Measurements from ENCODE around the gene MAP7D3.
"Not testable (repeated sequence)": the region's sequence is repeated elsewhere in the genome, so short reads cannot be mapped to it uniquely, and the experiment has no call there.

Gene MAP7D3

DNA sequence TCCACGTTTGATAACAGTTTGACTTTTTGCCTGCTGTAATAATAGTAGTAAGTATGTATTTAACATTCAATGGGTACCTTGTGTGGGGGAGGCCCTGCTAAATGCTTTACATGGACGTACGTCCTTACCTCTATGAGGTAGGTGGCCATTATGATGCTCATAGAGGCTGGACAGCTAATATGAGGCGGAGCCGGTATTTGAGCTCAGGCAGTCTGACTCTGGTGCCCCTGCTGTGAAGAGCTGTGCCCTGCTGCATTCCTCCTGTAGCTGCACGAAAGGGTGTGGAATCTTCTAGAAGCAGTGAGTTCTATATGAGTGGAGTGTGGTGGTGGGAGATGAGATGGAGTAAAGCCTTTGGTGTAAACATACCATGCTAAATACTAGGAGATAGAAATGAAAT lies 83.2 kb downstream of the MAP7D3 start:
- ATAC-seq (replicated peaks); H3K27me3 Mint-ChIP-seq; H3K4me1 Mint-ChIP-seq; H3K36me3 Mint-ChIP-seq; H3K4me3 Mint-ChIP-seq; H3K9me3 Mint-ChIP-seq; DNase-seq: not testable (repeated sequence)
- peak overlapping the region; percentile 67 for H3K27ac Mint-ChIP-seq

DNA sequence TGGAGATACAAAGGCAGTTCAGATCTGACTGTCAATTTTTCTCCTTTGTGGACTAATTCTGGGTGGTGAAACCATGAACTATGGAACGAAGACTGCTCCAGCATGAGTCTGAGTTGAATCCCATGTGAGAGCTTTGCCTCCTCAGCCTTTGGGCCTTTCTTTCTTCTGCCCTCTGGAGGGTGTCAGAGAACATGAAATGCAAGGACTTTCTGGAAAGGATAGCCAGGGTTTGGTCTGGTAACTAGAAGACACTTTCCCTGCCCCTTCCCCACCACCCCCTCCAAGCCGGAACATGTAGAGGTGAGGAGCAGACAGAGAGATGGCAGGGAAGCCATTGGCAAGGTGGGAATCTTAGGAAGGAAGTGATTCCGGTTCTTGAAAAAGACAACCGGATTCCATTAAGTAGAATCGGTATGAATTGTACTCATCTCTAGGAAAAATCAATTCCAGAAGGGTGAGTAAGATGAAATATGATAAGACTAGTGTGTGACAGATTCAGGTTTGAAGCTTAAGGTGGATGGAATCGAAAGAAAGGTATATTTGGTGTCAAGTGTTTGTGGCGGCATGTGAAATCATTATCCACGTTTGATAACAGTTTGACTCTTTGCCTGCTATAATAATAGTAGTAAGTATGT lies 84.9 kb downstream of the MAP7D3 start:
- no peak for ATAC-seq (replicated peaks)
- Mint-ChIP-seq H3K4me3 (no peak overlapping the region), H3K27ac (no peak overlapping the region)

DNA sequence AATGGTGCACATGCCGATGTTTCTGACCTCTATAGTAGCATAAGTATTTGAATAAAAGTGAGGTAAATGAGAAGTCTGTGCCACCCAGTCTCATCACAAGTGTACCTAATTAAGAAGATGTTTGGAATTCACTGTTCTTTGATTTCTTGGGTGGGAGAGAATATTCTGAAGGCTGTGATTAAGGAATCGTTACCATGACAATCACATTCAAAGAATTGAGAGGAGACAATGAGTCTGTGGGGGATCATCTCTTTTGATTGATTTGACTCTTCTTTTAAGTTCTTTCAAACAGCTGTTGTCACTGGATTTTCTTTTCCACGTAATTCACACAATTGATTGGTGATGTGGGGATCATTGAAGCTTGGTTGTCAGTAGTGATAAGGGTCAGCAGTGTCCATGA lies 85.8 kb downstream of the MAP7D3 start:
- H3K27ac Mint-ChIP-seq: no peak overlapping the region
- no peaks in the 10 kb centered on the region for H3K27me3 Mint-ChIP-seq
- no peak for ATAC-seq (replicated peaks)
- H3K4me3 Mint-ChIP-seq: no peak overlapping the region
- no peaks in the 10 kb centered on the region for H3K36me3 Mint-ChIP-seq
- H3K9me3 Mint-ChIP-seq: no peaks in the 10 kb centered on the region
- peaks cover 0 to 2% of the 10 kb centered on the region in 2 donors for H3K4me1 Mint-ChIP-seq
- DNase-seq: no peak

More for the DNA sequence above, 84.9 kb downstream of the MAP7D3 start:
- Mint-ChIP-seq H3K36me3 (no peaks in the 10 kb centered on the region), H3K27me3 (no peaks in the 10 kb centered on the region), H3K9me3 (no peaks in the 10 kb centered on the region), H3K4me1 (peaks cover 0 to 2% of the 10 kb centered on the region in 2 donors)
- no peak for DNase-seq

DNA sequence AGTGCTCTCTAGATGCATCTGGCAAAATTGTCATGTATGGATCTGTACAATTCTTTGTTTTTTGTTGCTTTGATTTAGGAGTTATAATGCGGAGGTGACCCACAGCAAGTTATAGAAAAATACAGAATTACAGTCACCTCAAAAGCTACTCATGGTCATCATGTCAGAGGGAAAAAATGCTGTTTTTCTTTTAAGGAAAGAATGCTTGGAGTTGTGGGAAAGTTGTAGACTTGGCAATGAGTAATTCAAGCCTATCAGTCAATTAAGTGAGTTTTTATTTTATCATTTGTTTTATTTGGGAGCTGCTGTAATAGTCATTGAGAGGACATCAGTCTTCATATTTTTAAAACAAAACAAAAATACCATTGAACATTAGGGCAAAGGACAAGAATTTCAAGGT lies 87.5 kb downstream of the MAP7D3 start:
- no peak overlapping the region for H3K4me3 Mint-ChIP-seq
- DNase-seq: no peak
- no peaks in the 10 kb centered on the region for H3K4me1 Mint-ChIP-seq
- H3K27ac Mint-ChIP-seq: no peak overlapping the region
- H3K36me3 Mint-ChIP-seq: no peaks in the 10 kb centered on the region
- ATAC-seq (replicated peaks): no peak
- no peaks in the 10 kb centered on the region for H3K9me3 Mint-ChIP-seq
- H3K27me3 Mint-ChIP-seq: no peaks in the 10 kb centered on the region
